HL-60 (cell line): ENCODE measurements around the gene GALM.

ENCODE experiments used
- DNase-seq, 2 experiments: peaks; one replicate each; pipeline ENCODE4 v3.0.0-alpha.2; 2010 to 2020; ENCODE audit warnings: low read depth in 1 of 2, low spot score in 1 of 2
- H3K27ac ChIP-seq: fragments of 250-450 bp; sonication (Bioruptor Pico); replicated peaks from 2 replicates; pipeline ENCODE4 v1.5.1; 2020; ENCODE audit warnings: mild to moderate bottlenecking, moderate library complexity
- H3K27me3 ChIP-seq: fragments of 250-450 bp; sonication (Bioruptor Pico); 2 replicates; pipeline ENCODE4 v1.5.1; 2021; ENCODE audit warnings: mild to moderate bottlenecking, moderate library complexity; ENCODE audit not compliant: insufficient read depth, poor library complexity, severe bottlenecking
- H3K4me3 ChIP-seq: replicated peaks from 2 replicates; pipeline ENCODE4 v1.5.1; 2011; ENCODE audit warnings: mild to moderate bottlenecking, control low read depth, low read length; ENCODE audit not compliant: insufficient read depth
- GABPA ChIP-seq: IDR thresholded peaks from 2 replicates; pipeline ENCODE4 v1.6.1; 2012; ENCODE audit warnings: low read depth
- POLR2AphosphoS5 ChIP-seq: IDR thresholded peaks from 2 replicates; pipeline ENCODE4 v1.6.1; 2012; ENCODE audit warnings: low read depth
- SPI1 ChIP-seq: IDR thresholded peaks from 2 replicates; pipeline ENCODE4 v1.6.1; 2012; ENCODE audit warnings: low read depth, mild to moderate bottlenecking, borderline replicate concordance
- TF ChIP-seq, protein P1 (sequence below): IDR thresholded peaks from 2 replicates; pipeline ENCODE4 v1.6.1; 2012; ENCODE audit warnings: low read depth; ENCODE audit not compliant: insufficient replicate concordance
- TF ChIP-seq, protein P2 (sequence below): IDR thresholded peaks from one replicate; pipeline ENCODE4 v1.5.1; 2011; ENCODE audit warnings: low read length, control low read depth, inconsistent platforms; ENCODE audit not compliant: insufficient read depth

Gene GALM

DNA sequence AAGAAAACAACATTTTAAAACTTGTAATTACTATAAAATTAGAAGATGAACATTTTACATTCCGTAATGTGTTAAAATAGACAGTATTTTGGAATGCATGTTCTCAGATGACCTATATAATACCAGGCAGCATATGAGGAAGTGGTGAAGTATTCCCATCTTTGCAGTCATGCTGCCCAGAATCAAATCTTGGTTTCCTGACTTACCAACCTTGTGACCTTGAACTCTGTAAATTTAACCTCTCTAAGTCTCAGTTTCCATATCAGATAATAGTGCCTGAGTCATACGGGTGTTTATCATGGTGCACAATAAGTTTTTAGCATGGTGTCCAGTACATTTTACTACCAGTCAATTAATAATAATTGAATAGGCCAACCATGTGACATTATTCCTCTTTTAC is 7.3 kb upstream of the GALM start:
- Histone ChIP-seq H3K4me3 (no peak overlapping the region), H3K27ac (no peak overlapping the region), H3K27me3 (no peaks in the 10 kb centered on the region)
- TF ChIP-seq GABPA (no peak), SPI1 (peak; percentile 72), POLR2AphosphoS5 (no peak)
- TF ChIP-seq, protein P1, sequence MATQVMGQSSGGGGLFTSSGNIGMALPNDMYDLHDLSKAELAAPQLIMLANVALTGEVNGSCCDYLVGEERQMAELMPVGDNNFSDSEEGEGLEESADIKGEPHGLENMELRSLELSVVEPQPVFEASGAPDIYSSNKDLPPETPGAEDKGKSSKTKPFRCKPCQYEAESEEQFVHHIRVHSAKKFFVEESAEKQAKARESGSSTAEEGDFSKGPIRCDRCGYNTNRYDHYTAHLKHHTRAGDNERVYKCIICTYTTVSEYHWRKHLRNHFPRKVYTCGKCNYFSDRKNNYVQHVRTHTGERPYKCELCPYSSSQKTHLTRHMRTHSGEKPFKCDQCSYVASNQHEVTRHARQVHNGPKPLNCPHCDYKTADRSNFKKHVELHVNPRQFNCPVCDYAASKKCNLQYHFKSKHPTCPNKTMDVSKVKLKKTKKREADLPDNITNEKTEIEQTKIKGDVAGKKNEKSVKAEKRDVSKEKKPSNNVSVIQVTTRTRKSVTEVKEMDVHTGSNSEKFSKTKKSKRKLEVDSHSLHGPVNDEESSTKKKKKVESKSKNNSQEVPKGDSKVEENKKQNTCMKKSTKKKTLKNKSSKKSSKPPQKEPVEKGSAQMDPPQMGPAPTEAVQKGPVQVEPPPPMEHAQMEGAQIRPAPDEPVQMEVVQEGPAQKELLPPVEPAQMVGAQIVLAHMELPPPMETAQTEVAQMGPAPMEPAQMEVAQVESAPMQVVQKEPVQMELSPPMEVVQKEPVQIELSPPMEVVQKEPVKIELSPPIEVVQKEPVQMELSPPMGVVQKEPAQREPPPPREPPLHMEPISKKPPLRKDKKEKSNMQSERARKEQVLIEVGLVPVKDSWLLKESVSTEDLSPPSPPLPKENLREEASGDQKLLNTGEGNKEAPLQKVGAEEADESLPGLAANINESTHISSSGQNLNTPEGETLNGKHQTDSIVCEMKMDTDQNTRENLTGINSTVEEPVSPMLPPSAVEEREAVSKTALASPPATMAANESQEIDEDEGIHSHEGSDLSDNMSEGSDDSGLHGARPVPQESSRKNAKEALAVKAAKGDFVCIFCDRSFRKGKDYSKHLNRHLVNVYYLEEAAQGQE, result no peak
- TF ChIP-seq, protein P2, sequence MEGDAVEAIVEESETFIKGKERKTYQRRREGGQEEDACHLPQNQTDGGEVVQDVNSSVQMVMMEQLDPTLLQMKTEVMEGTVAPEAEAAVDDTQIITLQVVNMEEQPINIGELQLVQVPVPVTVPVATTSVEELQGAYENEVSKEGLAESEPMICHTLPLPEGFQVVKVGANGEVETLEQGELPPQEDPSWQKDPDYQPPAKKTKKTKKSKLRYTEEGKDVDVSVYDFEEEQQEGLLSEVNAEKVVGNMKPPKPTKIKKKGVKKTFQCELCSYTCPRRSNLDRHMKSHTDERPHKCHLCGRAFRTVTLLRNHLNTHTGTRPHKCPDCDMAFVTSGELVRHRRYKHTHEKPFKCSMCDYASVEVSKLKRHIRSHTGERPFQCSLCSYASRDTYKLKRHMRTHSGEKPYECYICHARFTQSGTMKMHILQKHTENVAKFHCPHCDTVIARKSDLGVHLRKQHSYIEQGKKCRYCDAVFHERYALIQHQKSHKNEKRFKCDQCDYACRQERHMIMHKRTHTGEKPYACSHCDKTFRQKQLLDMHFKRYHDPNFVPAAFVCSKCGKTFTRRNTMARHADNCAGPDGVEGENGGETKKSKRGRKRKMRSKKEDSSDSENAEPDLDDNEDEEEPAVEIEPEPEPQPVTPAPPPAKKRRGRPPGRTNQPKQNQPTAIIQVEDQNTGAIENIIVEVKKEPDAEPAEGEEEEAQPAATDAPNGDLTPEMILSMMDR, result no peak
- no peak for DNase-seq

DNA sequence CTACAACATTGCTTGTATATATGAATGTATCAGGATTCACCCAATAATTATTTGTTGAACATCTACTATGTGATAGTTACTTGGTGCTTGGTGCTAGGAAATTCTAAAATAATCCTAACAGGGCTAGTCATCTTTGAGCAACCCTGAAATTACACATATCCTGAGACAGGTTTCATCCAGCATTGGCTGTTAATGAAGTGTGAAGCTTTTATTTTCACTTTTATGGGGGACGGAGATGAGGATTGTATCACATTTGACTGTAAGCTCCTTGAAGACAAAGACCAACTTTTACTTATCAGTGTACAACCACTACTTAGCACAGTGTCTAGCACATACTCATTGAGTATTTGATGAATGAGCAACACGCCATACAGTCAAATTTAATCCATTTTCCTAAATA is 6.8 kb upstream of the GALM start:
- DNase-seq, result no peak
- Histone ChIP-seq H3K27me3 (no peaks in the 10 kb centered on the region), H3K4me3 (no peak overlapping the region), H3K27ac (no peak overlapping the region)
- TF ChIP-seq, protein P1, result no peak
- no peak for TF ChIP-seq GABPA
- TF ChIP-seq, protein P2, result no peak
- no peak for TF ChIP-seq POLR2AphosphoS5
- TF ChIP-seq SPI1, result no peak

DNA sequence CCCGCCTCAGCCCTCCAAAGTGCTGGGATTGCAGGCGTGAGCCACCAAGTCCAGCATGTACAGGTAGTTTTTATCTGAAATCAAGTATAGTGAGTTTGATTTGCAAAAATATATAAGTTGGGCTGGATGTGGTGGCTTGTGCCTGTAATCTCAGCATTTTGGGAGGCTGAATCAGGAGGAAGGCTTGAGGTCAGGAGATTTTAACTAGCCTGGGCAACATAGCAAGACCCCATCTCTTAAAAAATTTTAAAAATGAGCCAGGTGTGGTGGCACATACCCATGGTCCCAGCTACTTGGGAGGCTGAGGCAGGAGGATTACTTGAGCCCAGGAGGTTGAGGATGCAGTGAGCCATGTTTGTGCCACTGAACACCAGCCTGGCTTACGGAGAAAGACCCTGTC is 5.6 kb upstream of the GALM start:
- H3K27ac ChIP-seq, result no peak overlapping the region
- no peak for TF ChIP-seq SPI1
- TF ChIP-seq, protein P1, result no peak
- TF ChIP-seq GABPA, result no peak
- TF ChIP-seq, protein P2, result no peak
- TF ChIP-seq POLR2AphosphoS5, result no peak

More for the DNA sequence above, 5.6 kb upstream of the GALM start:
- no peak overlapping the region for H3K4me3 ChIP-seq
- DNase-seq, result no peak
- no peaks in the 10 kb centered on the region for H3K27me3 ChIP-seq
